Measurements from ENCODE around the gene TET3. TPM values are rescaled to one million over a fixed set of nuclear protein-coding genes. Genes with fewer than 3 reads are reported as not detected.
A peak's percentile ranks its signal among the peaks of the same experiment; 100 is the strongest.

Gene TET3
- total RNA-seq, 2 experiments from 2014 or later = 22.2 to 24.1 TPM

DNA sequence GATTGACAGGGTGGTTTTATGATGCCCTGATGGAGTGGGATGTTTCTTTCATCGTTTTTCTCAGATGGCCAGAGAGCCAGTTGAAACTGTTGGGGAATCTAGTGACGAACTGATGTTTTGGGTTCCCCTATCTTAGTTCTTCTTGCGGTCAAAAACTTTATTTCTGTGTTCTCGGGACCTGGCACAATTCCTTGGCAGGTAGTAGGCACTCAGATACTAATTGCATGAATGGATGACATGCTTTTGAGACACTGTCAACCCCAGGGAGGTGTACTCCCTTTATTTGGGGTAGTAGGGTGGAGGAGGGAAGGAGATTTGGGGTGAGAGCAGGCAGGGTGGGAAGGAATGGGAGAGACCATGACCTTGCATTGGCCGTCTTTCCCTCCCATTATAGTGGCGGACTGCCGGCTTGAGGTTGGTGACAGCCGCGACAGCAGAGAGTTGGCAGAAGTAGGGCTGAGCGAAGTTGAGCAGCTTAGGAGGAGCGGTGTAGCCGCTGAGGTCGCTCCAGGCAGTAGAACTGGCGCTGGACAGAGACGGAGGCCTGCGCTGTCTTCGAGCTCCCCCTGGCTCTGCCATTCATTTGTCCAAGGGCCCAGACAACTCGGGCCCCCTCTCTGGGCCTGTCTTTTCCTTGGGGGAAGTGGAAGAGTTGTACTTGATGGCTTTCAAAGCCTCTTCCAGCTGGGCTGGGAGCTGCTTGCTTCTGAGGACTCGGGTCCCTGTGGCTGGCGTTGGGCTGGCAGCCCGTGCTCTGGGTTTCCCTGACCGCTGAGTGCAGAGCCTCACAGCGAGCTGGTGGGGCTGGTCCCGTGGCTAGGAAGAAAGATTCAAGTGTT, 2.6 kb downstream of the TET3 start:
- peaks cover 37% of the 10 kb centered on the region for H3K36me3 Mint-ChIP-seq (ENCODE audit: low read depth)
- TF ChIP-seq, protein P1, sequence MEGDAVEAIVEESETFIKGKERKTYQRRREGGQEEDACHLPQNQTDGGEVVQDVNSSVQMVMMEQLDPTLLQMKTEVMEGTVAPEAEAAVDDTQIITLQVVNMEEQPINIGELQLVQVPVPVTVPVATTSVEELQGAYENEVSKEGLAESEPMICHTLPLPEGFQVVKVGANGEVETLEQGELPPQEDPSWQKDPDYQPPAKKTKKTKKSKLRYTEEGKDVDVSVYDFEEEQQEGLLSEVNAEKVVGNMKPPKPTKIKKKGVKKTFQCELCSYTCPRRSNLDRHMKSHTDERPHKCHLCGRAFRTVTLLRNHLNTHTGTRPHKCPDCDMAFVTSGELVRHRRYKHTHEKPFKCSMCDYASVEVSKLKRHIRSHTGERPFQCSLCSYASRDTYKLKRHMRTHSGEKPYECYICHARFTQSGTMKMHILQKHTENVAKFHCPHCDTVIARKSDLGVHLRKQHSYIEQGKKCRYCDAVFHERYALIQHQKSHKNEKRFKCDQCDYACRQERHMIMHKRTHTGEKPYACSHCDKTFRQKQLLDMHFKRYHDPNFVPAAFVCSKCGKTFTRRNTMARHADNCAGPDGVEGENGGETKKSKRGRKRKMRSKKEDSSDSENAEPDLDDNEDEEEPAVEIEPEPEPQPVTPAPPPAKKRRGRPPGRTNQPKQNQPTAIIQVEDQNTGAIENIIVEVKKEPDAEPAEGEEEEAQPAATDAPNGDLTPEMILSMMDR (IDR thresholded peaks at IDR 0.05) = peak; percentile 16
- Histone ChIP-seq H3K4me3 (ENCODE audit: low read length) (peak overlapping the region; percentile 80), H3K4me1 (ENCODE audit: insufficient read depth, low read length) (peaks cover 59% of the 10 kb centered on the region), H3K27ac (ENCODE audit: low read depth in 1 of 2, low read length in 2 of 2) (no peak overlapping the region), H3K36me3 (ENCODE audit: insufficient read depth, low read length) (peaks cover 14% of the 10 kb centered on the region), H3K9me3 (ENCODE audit: control insufficient read depth in 1 of 2, insufficient read depth in 1 of 2, low read length in 2 of 2) (peaks cover 0 to 9% of the 10 kb centered on the region in 2 experiments), H3K27me3 (ENCODE audit: control insufficient read depth in 1 of 2, insufficient read depth in 2 of 2, low read length in 2 of 2) (no peaks in the 10 kb centered on the region)
- peak overlapping the region; percentile 81 for H3K27ac Mint-ChIP-seq
- H3K4me3 Mint-ChIP-seq = peak overlapping the region; percentile 84
- H3K9me3 Mint-ChIP-seq = peaks cover 3% of the 10 kb centered on the region
- ChIA-PET POLR2A (interaction anchor here (0.7 to 4.4 kb wide), 14 partner anchors 9 to 191 kb away, joined by 3 to 36 read pairs (median 6); partner anchors contain the start of genes MOB1A and STAMBP), CTCF (interaction anchor here (0.6 to 2.6 kb wide), 13 partner anchors 13 to 163 kb away, joined by 3 to 13 read pairs (median 4); partner anchors contain the start of genes DGUOK and STAMBP)
- intact Hi-C loops (cut with DNase I, micrococcal nuclease) = loop anchor here (1.0 to 10.0 kb wide), 6 partner anchors 17 to 163 kb away; partner anchors contain the start of genes STAMBP (in 2 of the 2) and DGUOK (in 1 of the 2)
- H3K27me3 Mint-ChIP-seq = no peaks in the 10 kb centered on the region
- peak in 11 of 14 experiments; percentile 22 to 75 (median 47) for DNase-seq
- peaks cover 73% of the 10 kb centered on the region for H3K4me1 Mint-ChIP-seq (ENCODE audit: low read depth)
- ATAC-seq (ENCODE audit: poor library complexity) = peak; percentile 20

DNA sequence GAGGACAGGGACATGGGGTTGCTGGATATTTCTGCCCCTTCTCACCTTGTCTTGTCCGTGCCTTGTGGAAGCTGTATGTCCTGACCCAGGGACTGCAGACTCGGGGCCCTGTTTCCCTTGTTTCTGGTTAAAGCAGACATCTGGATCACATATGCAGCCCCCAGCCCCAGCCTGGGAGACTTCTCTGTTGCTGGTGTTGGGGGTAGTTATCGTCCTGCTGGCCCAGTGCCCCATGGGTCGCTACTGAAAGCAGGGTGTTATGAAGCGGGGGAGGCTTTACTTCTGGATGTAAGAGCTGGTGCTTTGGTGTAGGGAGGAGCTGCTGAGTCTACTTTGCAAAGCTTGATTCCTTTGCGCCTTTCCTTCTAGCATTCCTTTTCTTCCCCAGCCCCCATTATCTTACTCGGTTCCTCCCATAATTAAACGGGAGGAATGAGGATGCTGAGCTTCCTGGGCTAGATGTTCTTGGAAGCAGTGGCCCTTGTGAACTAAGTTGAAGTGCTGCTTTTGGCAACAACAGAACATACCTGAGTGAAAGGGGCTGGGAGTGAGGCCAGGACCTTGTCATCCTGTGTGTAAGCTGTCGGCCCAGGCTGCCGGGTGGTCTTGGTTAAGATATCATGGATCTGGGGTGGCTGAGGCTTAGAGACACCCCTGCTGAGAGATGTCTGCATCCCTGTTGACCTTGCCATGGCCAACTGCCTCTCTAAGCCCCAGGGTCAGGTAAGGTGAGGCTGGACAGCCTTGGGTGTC, 3.4 kb downstream of the TET3 start:
- Mint-ChIP-seq H3K4me3 (peak overlapping the region; percentile 84), H3K9me3 (peaks cover 3% of the 10 kb centered on the region), H3K4me1 (ENCODE audit: low read depth) (peaks cover 73% of the 10 kb centered on the region), H3K36me3 (ENCODE audit: low read depth) (peaks cover 43% of the 10 kb centered on the region), H3K27me3 (no peaks in the 10 kb centered on the region), H3K27ac (peak overlapping the region; percentile 81)
- Histone ChIP-seq H3K36me3 (ENCODE audit: insufficient read depth, low read length) (peaks cover 14% of the 10 kb centered on the region), H3K4me3 (ENCODE audit: low read length) (peak overlapping the region; percentile 80), H3K27me3 (ENCODE audit: control insufficient read depth in 1 of 2, insufficient read depth in 2 of 2, low read length in 2 of 2) (no peaks in the 10 kb centered on the region), H3K4me1 (ENCODE audit: insufficient read depth, low read length) (peaks cover 62% of the 10 kb centered on the region), H3K27ac (ENCODE audit: low read depth in 1 of 2, low read length in 2 of 2) (no peak overlapping the region), H3K9me3 (ENCODE audit: control insufficient read depth in 1 of 2, insufficient read depth in 1 of 2, low read length in 2 of 2) (peaks cover 0 to 10% of the 10 kb centered on the region in 2 experiments)
- TF ChIP-seq, protein P1 (IDR thresholded peaks at IDR 0.05) = no peak
- no peak for ATAC-seq (ENCODE audit: poor library complexity)
- CTCF ChIA-PET = interaction anchor here (1.2 to 2.6 kb wide), 8 partner anchors 13 to 347 kb away, joined by 3 to 13 read pairs (median 7); partner anchors contain the start of gene STAMBP
- intact Hi-C loops (cut with DNase I, micrococcal nuclease) = loop anchor here (1.0 to 10.0 kb wide), 6 partner anchors 17 to 163 kb away; partner anchors contain the start of genes STAMBP (in 2 of the 2) and DGUOK (in 1 of the 2)
- POLR2A ChIA-PET = interaction anchor here (0.7 to 4.4 kb wide), 16 partner anchors 9 to 197 kb away, joined by 3 to 36 read pairs (median 6); partner anchors contain the start of genes MOB1A and STAMBP
- DNase-seq = no peak

- ChIA-PET CTCF (no interaction called here), POLR2A (interaction anchor here (1.2 kb wide), 1 partner anchor 10 kb away, joined by 4 read pairs; no protein-coding TSS in a partner anchor)
- TF ChIP-seq, protein P1 (IDR thresholded peaks at IDR 0.05) = no peak
- ATAC-seq (ENCODE audit: poor library complexity) = no peak
- Histone ChIP-seq H3K27ac (ENCODE audit: low read depth in 1 of 2, low read length in 2 of 2) (no peak overlapping the region), H3K36me3 (ENCODE audit: insufficient read depth, low read length) (peaks cover 14% of the 10 kb centered on the region), H3K9me3 (ENCODE audit: control insufficient read depth in 1 of 2, insufficient read depth in 1 of 2, low read length in 2 of 2) (peaks cover 0 to 10% of the 10 kb centered on the region in 2 experiments), H3K27me3 (ENCODE audit: control insufficient read depth in 1 of 2, insufficient read depth in 2 of 2, low read length in 2 of 2) (no peaks in the 10 kb centered on the region), H3K4me3 (ENCODE audit: low read length) (no peak overlapping the region), H3K4me1 (ENCODE audit: insufficient read depth, low read length) (peaks cover 59% of the 10 kb centered on the region)
- Mint-ChIP-seq H3K27me3 (no peaks in the 10 kb centered on the region), H3K4me3 (peak overlapping the region; percentile 58), H3K36me3 (ENCODE audit: low read depth) (peaks cover 55% of the 10 kb centered on the region), H3K27ac (no peak overlapping the region), H3K9me3 (peaks cover 3% of the 10 kb centered on the region), H3K4me1 (ENCODE audit: low read depth) (peaks cover 81% of the 10 kb centered on the region)
- intact Hi-C loops (cut with DNase I, micrococcal nuclease) = loop anchor here (5.0 to 10.0 kb wide), 3 partner anchors 42 to 165 kb away; partner anchors contain the start of genes STAMBP (in 2 of the 2) and DGUOK (in 1 of the 2)
- no peak for DNase-seq
Observed at GRCh38 chr2:73989972-73990371, 5.3 kb downstream of the TET3 start.

Data from CD4-positive, alpha-beta T cell (primary cell).